ENCODE data around the gene PTPRO. TPM values are rescaled to one million over a fixed set of nuclear protein-coding genes. Genes with fewer than 3 reads are reported as not detected.

The PTPRO gene
- total and polyA plus RNA-seq, 10 of the 15 experiments (the other 5 are each of a cell fraction or from before 2014, with no cell fraction given): 1.2 to 5.3 (median 3.5) TPM

GRCh38 chr12:15528666-15529065 lies 206.4 kb downstream of the PTPRO start:
- no peak for ATAC-seq
- ChIA-PET CTCF (interaction anchor here (0.6 to 13.6 kb wide), 7 partner anchors 18 to 532 kb away, joined by 3 to 1078 read pairs (median 4); no protein-coding TSS in a partner anchor), POLR2A (interaction anchor here (0.6 kb wide), 1 partner anchor 319 kb away, joined by 4 read pairs; no protein-coding TSS in a partner anchor), SMC1A (ENCODE audit: uncharacterized antibody, unreplicated experiment) (interaction anchor here (0.6 to 13.5 kb wide), 6 partner anchors 12 to 750 kb away, joined by 3 to 853 read pairs (median 20); no protein-coding TSS in a partner anchor), RAD21 (ENCODE audit: unreplicated experiment) (interaction anchor here (1.1 to 11.8 kb wide), 3 partner anchors 36 to 759 kb away, joined by 3 to 609 read pairs (median 3); no protein-coding TSS in a partner anchor)
- Histone ChIP-seq H4K20me1 (ENCODE audit: control insufficient read depth, insufficient read depth) (no peaks in the 10 kb centered on the region), H3K36me3 (ENCODE audit: control insufficient read depth in 2 of 2, insufficient read depth in 2 of 2, low read length in 1 of 2) (no peaks in the 10 kb centered on the region), H3K4me2 (ENCODE audit: control insufficient read depth, insufficient read depth) (no peak overlapping the region), H3K4me1 (ENCODE audit: control insufficient read depth, insufficient read depth, low read length) (no peaks in the 10 kb centered on the region), H3K27me3 (replicated peaks in 1 of 2; ENCODE audit: control insufficient read depth in 2 of 2, insufficient read depth in 2 of 2, low read length in 1 of 2) (no peaks in the 10 kb centered on the region; a peak in 1 of 4 replicates), H3K27ac (ENCODE audit: control insufficient read depth, insufficient read depth) (no peak overlapping the region), H3K79me2 (ENCODE audit: control insufficient read depth, insufficient read depth, low read length) (no peaks in the 10 kb centered on the region), H3K9me3 (replicated peaks; ENCODE audit: control insufficient read depth, insufficient read depth, low read length) (no peaks in the 10 kb centered on the region), H3K4me3 (no peak overlapping the region), H3K9ac (ENCODE audit: control insufficient read depth, insufficient read depth, low read length) (no peak overlapping the region), H2AFZ (ENCODE audit: control insufficient read depth, low read depth, low read length) (no peak overlapping the region)
- in situ Hi-C loops (cut with MboI): no loop called here
- no peak for DNase-seq (ENCODE audit: low read depth, low spot score)
- BruUV-seq (replicated peaks): no TSS peak
- TF ChIP-seq ZNF24 (IDR thresholded peaks at IDR 0.05): no peak
- no peak for TF ChIP-seq MLLT1 (IDR thresholded peaks at IDR 0.05)
- TF ChIP-seq TAF1 (IDR thresholded peaks at IDR 0.05; ENCODE audit: borderline replicate concordance, low read depth, low read length): no peak
- no peak for TF ChIP-seq PAX8 (IDR thresholded peaks at IDR 0.05)
- TF ChIP-seq IRF3 (IDR thresholded peaks at IDR 0.05): no peak
- TF ChIP-seq RELA (IDR thresholded peaks at IDR 0.05; ENCODE audit: borderline replicate concordance, partially characterized antibody): no peak
- TF ChIP-seq POLR2A (IDR thresholded peaks at IDR 0.05; ENCODE audit: low read depth, low read length): no peak
- WGBS (ENCODE audit: insufficient coverage, insufficient replicate concordance, low lambda C conversion rate, missing lambda C conversion rate): 93% methylated on average over 2 of the region's 2 CpGs
- FAIRE-seq: no peak
- intact Hi-C loops (cut with micrococcal nuclease; ENCODE audit: unreplicated experiment): loop anchor here (10.0 kb wide), 1 partner anchor 524 kb away; no protein-coding TSS in a partner anchor

Measured in GM12878 (cell line).